ENCODE data around the gene MRPL45. TPM values are rescaled to one million over a fixed set of nuclear protein-coding genes. Genes with fewer than 3 reads are reported as not detected.

Gene MRPL45
- total RNA-seq, 1 experiment from 2014 or later: 60.3 TPM

DNA sequence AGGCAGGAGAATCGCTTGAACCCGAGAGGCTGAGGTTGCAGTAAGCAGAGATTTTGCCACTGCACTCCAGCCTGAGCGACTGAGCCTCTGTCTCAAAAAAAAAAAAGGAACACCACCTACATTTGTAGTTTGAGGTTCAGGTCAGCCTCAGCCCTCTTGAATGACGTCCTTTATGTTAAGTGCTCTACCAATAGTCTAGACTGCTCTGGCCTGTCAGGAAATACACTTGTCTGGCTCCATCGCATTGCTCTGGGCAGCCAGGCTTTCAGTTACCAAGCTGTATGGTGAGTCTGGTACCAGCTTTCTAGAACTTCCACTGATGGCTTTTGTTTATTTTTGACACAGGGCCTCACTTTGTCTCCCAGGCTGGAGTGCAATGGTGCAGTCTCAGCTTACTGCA is 66.0 kb downstream of the MRPL45 start:
- Mint-ChIP-seq H3K9me3 (no peaks in the 10 kb centered on the region), H3K4me3 (no peak overlapping the region), H3K4me1 (peaks cover 36% of the 10 kb centered on the region), H3K36me3 (peaks cover 17% of the 10 kb centered on the region), H3K27ac (no peak overlapping the region), H3K27me3 (ENCODE audit: low read depth) (no peaks in the 10 kb centered on the region)
- CTCF ChIA-PET: interaction anchor here (0.9 to 2.8 kb wide), 4 partner anchors 14 to 48 kb away, joined by 3 to 9 read pairs (median 5); no protein-coding TSS in a partner anchor
- TF ChIP-seq PRRX2 (CRISPR knock-in tag; IDR thresholded peaks at IDR 0.05): no peak
- TF ChIP-seq ZNF671 (CRISPR knock-in tag; IDR thresholded peaks at IDR 0.05): no peak
- no peak for TF ChIP-seq ZNF396 (CRISPR knock-in tag; IDR thresholded peaks at IDR 0.05; ENCODE audit: borderline replicate concordance)
- TF ChIP-seq ZBTB43 (CRISPR knock-in tag; IDR thresholded peaks at IDR 0.05): no peak
- TF ChIP-seq PREB (CRISPR knock-in tag; IDR thresholded peaks at IDR 0.05; ENCODE audit: borderline replicate concordance): no peak
- no peak for TF ChIP-seq ZNF281 (CRISPR knock-in tag; IDR thresholded peaks at IDR 0.05)
- no peak for TF ChIP-seq ZNF425 (CRISPR knock-in tag; conservative IDR thresholded peaks at IDR 0.05)
- TF ChIP-seq ZNF317 (CRISPR knock-in tag; IDR thresholded peaks at IDR 0.05; ENCODE audit: borderline replicate concordance, low read depth): no peak
- TF ChIP-seq ZNF416 (CRISPR knock-in tag; IDR thresholded peaks at IDR 0.05): no peak
- TF ChIP-seq MYBL2 (CRISPR knock-in tag; IDR thresholded peaks at IDR 0.05): no peak
- TF ChIP-seq, protein P1, sequence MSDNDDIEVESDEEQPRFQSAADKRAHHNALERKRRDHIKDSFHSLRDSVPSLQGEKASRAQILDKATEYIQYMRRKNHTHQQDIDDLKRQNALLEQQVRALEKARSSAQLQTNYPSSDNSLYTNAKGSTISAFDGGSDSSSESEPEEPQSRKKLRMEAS (CRISPR knock-in tag; IDR thresholded peaks at IDR 0.05): no peak
- TF ChIP-seq HMGA2 (CRISPR knock-in tag; IDR thresholded peaks at IDR 0.05): no peak
- no peak for TF ChIP-seq SMAD4 (CRISPR knock-in tag; IDR thresholded peaks at IDR 0.05)
- TF ChIP-seq ZNF219 (CRISPR knock-in tag; IDR thresholded peaks at IDR 0.05; ENCODE audit: borderline replicate concordance): no peak
- no peak for TF ChIP-seq ZBTB21 (CRISPR knock-in tag; IDR thresholded peaks at IDR 0.05; ENCODE audit: borderline replicate concordance)
- TF ChIP-seq NFYB (CRISPR knock-in tag; conservative IDR thresholded peaks at IDR 0.05; ENCODE audit: low read depth): no peak
- TF ChIP-seq, protein P2, sequence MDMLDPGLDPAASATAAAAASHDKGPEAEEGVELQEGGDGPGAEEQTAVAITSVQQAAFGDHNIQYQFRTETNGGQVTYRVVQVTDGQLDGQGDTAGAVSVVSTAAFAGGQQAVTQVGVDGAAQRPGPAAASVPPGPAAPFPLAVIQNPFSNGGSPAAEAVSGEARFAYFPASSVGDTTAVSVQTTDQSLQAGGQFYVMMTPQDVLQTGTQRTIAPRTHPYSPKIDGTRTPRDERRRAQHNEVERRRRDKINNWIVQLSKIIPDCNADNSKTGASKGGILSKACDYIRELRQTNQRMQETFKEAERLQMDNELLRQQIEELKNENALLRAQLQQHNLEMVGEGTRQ (CRISPR knock-in tag; IDR thresholded peaks at IDR 0.05): no peak
- TF ChIP-seq RORB (CRISPR knock-in tag; IDR thresholded peaks at IDR 0.05): no peak
- no peak for TF ChIP-seq NFE2L1 (CRISPR knock-in tag; IDR thresholded peaks at IDR 0.05)
- no peak for ATAC-seq
- no peak for DNase-seq (ENCODE audit: low spot score)
- POLR2A ChIA-PET: no interaction called here
